Endothelial cell of umbilical vein (primary cell): Measurements from ENCODE around the gene DPYD.

Experiments used
- EZH2 ChIP-seq: IDR thresholded peaks from 2 replicates; pipeline ENCODE4 v1.6.1; 2012; ENCODE audit warnings: borderline replicate concordance, low read depth, mild to moderate bottlenecking, moderate library complexity, low read length, inconsistent platforms; ENCODE audit not compliant: severe bottlenecking
- FOS ChIP-seq: IDR thresholded peaks from 2 replicates; pipeline ENCODE4 v1.6.1; 2011; ENCODE audit warnings: mild to moderate bottlenecking, low read length, moderate library complexity, borderline replicate concordance; ENCODE audit not compliant: insufficient read depth
- POLR2A ChIP-seq: IDR thresholded peaks from 2 replicates; pipeline ENCODE4 v1.6.1; 2012; ENCODE audit warnings: low read depth, mild to moderate bottlenecking, control low read depth, low read length
- POLR2AphosphoS5 ChIP-seq: IDR thresholded peaks from 2 replicates; pipeline ENCODE4 v1.6.1; 2012; ENCODE audit warnings: low read depth, mild to moderate bottlenecking, control low read depth, low read length, moderate library complexity; ENCODE audit not compliant: insufficient read depth
- TF ChIP-seq, protein P1 (sequence below), 2 donors: IDR thresholded peaks; 1 replicate in 1 of 2; 2 replicates in 1 of 2; pipeline ENCODE4 v1.5.1; 2011; ENCODE audit warnings: low read length in 2 of 2, mild to moderate bottlenecking in 2 of 2, moderate library complexity in 2 of 2, control low read depth in 1 of 2, inconsistent platforms in 1 of 2, low read depth in 1 of 2; ENCODE audit not compliant: insufficient read depth in 1 of 2; ENCODE audit errors: extremely low read depth in 1 of 2

DNA sequence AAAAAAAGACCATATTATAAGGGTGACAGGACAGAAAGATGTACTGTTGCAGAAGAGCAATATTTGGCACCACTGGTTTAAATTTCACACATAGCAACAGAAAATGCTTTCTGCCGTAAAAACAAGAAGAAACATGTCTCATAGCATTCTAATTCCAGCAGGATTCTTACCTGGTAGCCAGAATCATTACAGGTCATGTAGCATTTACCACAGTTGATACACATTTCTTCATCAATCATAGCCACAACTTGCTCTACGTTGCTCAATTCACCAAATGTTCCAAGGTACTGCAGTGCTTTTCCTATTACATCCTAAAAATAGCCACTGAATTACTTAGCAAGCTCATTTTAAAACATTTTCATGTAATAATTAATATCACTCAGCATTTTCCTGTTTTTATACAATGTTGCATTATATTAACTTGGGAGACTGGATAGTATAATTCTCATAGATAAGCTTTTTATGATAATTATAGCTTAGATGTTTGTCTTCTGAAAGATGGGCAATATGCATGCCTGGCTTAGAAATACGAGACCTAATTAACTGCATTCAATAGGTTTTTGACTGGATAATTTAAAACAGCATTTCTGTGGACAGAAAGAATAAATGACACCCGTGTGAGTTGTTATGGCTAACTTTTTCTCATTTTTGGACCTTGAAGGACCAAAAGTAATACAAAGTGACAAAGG is 838.5 kb downstream of the DPYD start:
- TF ChIP-seq POLR2A (no peak), POLR2AphosphoS5 (no peak), EZH2 (no peak), FOS (no peak)
- TF ChIP-seq, protein P1, sequence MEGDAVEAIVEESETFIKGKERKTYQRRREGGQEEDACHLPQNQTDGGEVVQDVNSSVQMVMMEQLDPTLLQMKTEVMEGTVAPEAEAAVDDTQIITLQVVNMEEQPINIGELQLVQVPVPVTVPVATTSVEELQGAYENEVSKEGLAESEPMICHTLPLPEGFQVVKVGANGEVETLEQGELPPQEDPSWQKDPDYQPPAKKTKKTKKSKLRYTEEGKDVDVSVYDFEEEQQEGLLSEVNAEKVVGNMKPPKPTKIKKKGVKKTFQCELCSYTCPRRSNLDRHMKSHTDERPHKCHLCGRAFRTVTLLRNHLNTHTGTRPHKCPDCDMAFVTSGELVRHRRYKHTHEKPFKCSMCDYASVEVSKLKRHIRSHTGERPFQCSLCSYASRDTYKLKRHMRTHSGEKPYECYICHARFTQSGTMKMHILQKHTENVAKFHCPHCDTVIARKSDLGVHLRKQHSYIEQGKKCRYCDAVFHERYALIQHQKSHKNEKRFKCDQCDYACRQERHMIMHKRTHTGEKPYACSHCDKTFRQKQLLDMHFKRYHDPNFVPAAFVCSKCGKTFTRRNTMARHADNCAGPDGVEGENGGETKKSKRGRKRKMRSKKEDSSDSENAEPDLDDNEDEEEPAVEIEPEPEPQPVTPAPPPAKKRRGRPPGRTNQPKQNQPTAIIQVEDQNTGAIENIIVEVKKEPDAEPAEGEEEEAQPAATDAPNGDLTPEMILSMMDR (IDR thresholded peaks at IDR 0.05; ENCODE audit: extremely low read depth in 1 of 2, insufficient read depth in 1 of 2, low read depth in 1 of 2, low read length in 2 of 2) = no peak
